Stimulated activated naive CD4-positive, alpha-beta T cell treated with Interleukin-2 at 50 U/mL for 16 hours (primary cell): ENCODE results near the gene PCP4L1.
"Not testable (repeated sequence)": the region's sequence is repeated elsewhere in the genome, so short reads cannot be mapped to it uniquely, and the experiment has no call there.

Source experiments
- DNase-seq: peaks from one replicate; lab custom pipeline; 2025; lab: John Stamatoyannopoulos, UW

The PCP4L1 gene

DNA sequence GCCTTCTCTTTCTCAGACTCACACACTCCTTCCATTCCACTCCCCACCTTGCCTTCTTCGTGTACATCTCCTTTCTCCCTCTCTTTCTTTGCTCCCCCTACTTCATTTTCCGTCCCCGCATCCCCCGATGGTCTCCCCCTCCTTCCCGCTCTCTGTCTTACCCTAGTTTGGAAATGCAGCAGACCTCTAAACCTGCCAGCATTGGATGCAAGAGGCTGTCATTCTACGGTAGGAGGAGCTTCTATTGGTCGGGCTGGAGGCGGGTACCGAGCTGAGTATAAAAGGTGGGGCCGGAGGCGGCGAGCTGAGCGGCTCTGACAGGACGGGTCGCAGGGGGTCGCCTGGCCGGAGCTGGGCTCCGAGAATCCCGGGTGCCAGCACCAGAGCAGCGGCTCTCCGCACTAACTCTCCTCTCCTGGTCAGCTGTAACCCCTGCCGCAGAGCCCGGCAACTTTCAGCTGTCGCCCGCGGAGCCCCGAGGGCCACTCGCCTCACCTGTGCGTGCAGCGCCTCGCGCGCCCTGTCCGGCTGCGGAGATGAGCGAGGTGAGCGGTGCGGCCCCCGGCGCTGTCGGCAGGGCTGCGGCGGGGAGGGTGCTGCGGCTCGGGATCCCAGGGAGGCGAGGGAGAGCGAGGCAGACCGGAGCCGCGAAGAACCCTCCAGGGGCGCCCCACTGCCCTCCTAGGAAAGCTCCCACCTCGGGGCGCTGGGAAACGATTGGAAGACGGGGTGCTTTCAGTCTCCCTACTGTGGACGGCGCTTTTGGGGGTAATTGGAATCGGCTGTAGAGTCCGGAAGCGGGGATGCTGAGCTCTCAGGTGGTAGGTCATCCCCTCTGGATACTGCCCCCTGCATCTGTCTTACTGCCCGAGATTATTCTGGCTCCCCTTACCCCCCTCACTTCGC is at the start of gene PCP4L1:
PCP4L1 (plus strand) TSS at position 307 of the 906 bp plus-strand sequence; CDS start at position 537, 230 bp downstream.
- no peak for DNase-seq

DNA sequence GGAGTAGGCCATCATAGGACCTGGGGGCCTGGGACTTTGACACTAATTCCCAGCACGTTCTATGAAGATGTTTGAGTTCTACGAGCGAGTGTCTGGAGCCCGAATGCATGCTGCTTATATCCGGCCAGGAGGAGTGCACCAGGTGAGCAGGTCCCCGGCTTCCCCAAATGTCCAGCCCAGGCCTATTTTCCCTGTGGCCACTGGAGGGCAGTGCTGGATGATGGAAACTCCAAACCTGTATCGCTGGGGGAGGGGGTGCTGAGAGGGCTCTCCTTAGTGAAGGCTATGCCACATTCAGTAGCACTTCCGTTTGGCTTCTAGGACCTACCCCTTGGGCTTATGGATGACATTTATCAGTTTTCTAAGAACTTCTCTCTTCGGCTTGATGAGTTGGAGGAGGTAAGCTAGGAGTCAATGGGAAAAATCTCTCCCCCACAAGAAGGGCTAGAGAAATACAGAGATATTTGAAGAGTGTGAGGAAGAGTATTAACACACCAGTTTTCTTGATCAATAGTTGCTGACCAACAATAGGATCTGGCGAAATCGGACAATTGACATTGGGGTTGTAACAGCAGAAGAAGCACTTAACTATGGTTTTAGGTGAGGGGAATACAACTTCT is 48.6 kb upstream of the PCP4L1 start:
- DNase-seq, result peak; percentile 59

DNA sequence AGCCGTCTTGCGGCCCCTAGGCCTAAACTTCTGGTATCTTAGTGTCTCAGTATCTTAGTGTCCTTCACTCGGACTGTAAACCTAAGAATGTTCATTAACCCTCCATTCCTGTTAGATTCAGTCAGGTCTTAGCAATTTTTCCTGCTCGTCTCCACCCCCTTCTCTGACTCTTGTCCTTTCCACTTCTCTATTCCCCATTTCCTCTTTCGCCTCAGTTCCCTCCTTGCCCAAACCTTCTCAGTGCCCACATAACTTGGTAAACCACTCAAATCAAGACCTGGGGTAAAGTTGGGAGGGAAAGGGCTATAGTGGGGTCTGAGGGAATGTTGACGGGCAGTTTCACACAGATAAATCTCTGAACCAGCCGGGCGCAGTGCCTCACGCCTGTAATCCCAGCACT is 44.2 kb upstream of the PCP4L1 start:
- DNase-seq, result no peak

DNA sequence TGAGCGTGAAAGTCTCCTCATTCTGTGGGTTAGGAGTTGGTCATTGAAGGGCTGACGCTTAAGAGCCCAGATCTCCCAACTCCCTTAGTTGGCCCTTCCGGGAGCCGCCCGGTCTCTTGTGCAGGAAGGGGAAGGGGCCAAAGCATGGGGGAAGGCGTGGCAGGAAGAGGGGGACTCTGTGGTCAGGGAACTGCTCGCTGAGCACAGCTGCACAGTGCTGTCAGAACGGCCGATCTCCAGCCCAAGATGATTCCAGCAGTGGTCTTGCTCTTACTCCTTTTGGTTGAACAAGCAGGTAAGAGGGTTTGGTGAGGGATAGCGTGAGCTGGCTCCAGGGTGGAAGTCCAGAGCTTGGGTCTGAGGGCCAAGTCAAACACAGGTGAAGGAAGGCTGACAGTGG is 43.5 kb upstream of the PCP4L1 start, which contains the start of gene FCER1G:
FCER1G (plus strand) TSS at position 220 of the 400 bp plus-strand sequence; CDS start at position 247, 27 bp downstream.
- DNase-seq, result no peak

DNA sequence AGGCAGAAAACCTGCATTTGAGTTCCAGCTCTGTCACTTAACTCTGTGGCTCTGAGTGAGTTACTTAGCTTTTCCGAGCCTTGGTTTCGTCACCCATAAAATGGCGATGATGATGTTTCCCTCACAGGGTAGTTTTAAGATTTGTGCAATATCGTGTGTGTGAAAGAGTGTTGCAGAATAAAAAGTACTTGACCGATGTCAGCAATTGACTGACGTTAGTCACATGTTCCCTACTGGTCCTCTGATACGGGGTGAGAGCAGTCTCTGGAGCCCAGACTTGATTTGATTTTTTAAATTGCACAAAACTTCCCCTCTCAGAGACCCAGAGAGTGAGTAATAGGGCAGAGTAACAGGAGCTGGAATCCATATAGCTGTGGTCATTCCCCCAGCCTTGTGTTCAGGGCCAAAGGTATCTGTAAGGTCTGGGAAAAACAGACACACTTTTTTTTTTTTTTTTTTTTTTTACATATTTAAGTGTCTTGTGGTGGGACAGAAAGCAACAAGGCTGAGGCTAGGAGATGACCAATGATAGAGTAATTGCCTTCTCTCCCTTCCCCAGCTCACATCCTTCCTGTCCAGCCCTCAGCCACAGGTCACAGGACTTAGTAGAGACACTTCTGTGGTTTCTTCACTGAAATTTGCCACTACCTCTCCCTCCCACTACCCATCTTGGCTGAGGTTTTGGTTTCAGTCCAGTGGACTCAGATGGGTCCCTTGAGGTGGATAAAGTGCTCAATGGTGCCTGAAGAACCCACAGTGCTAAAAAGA is 41.4 kb upstream of the PCP4L1 start:
- no peak for DNase-seq

DNA sequence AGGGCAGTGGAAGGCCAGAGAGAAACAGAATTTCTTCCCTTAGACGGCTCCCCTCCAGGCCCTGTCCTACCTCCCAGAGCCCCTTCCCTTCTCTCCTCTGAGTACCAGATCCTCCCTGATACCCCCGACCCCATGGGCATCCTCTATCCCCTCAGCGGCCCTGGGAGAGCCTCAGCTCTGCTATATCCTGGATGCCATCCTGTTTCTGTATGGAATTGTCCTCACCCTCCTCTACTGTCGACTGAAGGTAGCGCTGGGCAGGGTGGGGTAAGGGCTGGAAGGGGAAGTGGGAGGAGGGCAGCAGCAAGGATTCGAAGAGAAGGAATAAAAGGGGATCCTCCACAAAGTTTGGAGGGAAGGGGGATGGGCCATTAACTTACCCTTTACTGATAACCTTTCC is 40.7 kb upstream of the PCP4L1 start:
- DNase-seq, result no peak

DNA sequence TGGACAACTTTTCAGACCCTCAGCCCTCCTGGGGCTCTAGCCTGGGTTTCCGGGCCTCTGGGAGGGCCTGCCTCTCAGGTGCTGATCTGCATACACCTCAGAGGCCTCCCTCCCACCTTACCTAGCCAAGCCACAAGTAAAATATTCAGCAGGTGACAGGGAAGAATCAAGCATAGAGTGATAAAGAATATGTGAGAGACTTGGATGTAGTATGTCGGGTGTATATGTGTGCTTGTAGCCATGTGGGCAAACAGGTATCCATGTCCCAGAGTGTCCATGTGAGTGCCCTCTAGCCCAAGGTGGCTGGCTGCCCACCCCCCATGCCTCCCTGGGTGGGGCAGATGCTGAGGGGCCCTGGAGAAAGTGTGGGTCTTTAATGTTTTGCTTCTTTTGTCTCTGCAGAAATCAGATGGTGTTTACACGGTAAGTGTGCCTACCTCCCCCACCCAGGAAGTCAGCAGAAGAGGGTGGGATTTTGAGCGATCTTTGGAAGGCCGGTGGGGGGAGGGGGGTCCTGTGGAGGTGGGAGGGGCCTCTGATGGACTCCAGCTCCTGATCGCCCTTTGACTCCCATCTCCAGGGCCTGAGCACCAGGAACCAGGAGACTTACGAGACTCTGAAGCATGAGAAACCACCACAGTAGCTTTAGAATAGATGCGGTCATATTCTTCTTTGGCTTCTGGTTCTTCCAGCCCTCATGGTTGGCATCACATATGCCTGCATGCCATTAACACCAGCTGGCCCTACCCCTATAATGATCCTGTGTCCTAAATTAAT is 40.1 kb upstream of the PCP4L1 start:
- peak; percentile 43 for DNase-seq

DNA sequence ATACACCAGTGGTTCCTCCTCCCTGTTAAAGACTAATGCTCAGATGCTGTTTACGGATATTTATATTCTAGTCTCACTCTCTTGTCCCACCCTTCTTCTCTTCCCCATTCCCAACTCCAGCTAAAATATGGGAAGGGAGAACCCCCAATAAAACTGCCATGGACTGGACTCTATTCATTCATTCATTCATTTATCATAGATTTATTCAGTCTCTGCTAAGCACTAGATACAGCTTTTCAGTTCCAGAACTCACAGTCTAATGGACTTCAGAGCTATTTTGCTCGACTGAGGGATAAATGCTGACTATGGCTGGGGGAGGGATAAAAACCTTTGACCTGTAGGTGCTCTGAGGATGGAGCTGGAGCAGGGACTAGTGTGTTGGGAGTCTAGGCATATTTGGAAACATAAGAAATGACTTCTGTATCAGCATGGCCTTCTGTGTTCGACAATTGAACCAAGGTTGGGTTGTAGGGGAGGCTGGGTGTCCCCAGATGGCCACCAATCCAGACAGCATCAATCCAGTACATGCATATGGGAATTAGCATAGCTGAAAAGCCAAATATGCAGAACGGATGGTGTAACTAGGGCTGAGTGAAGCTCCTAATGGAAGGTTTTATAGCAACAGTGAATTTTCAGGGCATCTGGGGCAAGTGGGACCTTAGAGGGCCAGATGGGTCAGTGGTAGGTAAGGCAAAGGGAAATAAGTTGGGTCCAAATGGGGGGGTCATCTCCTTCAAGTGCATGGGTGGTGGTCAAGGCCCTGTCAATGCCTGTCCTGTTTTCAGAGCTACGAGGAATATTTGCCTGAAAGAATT is 39.3 kb upstream of the PCP4L1 start:
- DNase-seq, result no peak

DNA sequence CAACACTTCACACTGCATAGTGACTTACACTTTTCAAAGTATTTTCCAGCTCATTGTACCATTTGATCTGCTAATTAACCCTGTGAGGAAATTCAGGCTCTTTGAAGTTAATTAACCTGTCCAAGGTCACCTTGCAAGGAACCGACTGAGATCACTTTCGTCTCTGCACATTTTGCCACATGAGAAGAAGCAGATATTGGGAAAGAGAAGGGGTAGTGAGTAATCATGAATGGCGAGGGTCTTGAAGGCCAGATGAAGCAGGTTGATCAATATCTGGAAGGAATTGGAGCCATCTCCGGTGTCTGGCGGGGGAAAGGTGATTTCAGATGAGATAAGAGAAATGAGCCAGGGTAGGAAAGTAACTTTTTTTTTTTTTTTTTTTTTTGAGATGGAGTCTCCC is 38.5 kb upstream of the PCP4L1 start:
- DNase-seq, result no peak

DNA sequence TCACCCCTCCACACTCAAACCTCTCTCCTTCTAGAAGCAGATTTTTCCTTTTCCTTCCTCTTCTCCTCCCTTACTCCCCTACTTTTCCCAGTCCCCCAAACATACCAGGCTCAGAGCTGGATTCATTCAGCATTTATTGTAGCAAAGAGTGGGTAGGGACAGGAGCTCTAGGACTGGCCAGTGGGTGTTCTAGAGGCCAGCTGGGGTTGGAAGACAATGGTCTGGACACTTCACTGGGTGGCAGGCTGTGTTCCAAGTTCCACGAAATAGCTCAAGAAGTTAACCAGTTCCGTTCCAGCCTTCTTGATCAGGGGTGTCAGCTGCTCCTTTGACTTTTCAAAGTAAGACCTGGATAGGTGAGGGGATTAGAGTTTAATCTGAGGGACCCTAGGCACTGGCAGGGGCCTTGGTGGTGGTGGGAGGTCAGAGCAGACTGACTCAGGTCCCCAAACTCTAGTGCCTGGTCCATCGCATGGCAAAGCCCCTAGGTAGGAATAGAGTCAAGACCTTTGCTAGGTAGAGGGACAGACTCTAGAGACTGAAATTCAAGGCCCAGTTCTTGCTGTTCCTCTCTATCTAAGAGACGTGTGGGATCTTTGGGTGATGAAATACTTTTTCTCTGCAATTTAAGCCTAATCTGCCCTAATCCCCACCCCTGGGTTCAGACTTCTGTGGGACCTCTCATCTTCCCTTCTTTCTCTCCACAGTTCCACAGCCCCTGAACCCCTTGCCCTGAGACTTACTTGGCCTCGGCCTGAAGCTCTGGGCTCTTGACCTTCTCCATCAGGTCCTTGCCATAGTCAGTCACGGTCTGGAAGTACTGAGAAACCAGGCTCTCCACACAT is 36.1 kb upstream of the PCP4L1 start:
- no peak for DNase-seq

DNA sequence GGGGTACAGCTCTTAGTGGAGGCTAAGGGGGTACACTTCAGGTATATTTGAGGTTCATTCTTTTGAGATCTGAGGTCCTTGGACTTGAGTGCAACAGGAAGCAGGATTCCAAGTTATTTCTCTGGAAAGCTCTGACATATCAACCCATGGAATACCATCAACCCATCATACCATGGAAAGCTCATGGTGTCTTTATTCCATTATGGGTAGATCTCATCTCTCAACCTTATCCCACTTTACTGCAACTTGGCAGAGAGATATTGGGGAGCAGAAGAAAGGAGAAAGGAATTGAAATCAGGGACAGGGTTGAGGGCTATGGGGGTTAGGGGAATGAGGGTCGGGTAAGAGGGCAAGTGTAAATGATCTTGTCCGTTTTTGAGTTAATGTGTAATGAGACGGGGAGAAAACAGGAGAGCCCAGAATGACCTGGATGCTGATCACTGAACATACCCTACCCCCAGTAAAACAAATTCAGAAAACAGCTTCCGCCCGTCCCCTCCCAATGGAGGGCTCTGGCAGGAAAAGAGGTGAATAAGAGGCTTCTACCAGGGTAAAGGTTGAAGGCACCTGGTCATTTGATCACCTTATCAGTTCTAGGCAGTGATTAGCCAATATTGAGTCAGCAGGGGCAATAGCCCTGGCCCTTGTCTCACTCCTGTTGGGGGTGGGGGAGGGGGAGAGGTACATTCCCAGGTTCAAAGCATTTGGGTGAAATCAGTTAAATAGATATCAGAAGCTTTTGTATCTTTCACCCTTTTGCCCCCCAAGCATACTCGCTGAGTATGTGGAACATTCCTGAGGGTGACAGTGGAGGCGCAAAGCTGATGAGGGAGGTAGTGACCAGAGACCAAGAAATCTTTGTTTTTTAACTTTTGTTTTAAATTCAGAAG is 34.5 kb upstream of the PCP4L1 start:
- no peak for DNase-seq

DNA sequence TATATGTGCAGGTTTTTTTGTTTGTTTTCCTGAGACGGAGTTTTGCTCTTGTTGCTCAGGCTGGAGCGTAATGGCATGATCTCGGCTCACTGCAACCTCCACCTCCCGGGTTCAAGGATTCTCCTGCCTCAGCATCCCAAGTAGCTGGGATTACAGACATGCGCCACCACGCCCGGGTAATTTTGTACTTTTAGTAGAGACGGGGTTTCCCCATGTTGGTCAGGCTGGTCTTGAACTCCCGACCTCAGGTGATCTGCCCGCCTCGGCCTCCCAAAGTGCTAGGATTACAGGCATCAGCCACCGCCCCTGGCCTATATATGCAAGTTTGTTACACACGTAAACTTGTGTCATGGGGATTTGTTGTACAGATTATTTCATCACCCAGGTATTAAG is 33.9 kb upstream of the PCP4L1 start:
- not testable (repeated sequence) for DNase-seq

DNA sequence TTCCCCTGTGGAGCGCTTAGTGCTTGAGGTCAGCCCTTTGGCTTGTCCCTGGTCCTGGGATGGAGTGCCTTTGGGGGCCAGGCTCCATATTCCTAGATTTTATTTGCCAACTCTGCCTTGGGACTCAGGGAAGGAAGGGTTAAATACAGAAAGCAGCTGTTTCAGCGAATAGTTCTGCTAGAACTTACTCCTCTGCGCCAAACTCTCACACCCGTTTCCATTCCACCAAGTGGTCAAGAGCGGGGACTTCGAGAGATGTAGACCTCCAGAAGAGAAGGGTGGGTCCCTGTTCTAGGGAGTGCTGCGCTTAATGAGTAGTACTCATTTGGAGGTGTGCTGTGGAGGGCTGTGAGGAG is 33.4 kb upstream of the PCP4L1 start:
- DNase-seq, result no peak

DNA sequence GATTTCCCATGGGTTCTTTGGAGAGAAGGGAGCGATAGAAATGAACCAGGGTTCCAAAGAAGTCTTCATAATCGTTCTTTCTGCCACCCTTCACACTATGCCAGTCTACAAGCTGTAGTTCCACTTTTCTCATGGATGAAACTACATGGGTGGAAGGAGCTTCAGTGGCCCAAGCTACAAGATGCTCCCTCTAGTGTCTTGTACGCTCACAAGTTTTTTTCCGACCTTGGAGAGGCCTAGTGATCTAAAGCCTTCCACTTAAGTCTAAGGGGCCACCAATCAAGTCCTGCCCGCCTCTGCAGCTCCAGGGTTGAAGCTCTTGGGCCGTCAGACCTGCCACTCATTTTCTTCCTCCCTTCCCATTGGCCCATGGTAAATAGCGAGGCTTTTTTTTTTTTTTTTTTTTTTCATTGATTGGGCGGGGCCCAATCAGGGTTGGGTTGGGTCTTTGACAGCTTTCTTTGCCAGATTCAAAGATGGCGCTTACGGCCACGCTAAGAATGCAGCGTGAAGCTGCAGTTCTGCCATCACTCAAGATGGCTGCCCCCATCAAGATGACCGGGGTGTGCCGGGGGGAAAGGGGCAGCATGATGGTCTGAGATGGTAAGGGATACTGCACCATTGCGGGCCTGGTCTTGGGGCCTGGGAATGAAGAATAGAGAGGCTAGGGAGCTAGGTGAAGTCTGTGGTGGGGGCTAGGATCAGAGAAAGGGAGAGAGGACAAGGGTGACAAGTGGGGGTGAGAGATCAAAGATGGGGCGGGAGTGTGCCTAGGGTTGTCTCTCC is 32.8 kb upstream of the PCP4L1 start, which contains the start of gene TOMM40L:
TOMM40L (plus strand) TSS at position 527 of the 786 bp plus-strand sequence. CDS start 430 bp downstream, outside the sequence.
- peak; percentile 90 for DNase-seq

DNA sequence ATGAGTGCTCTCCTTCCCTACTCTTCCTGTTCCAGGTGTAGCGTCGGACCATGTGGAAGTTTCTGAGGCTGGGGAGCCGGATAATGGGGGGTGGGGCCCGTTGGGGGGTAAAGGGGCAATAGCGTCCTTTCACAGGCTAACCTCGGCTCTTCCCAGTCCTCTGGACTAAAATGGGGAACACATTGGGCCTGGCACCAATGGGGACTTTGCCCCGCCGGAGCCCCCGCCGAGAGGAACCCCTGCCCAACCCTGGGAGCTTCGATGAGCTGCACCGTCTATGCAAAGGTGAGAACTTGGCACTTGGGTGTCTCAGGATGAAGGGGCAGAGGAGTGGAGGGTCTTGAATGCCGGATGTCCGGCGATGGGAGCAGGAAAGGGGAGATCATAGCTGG is 32.2 kb upstream of the PCP4L1 start:
- no peak for DNase-seq

DNA sequence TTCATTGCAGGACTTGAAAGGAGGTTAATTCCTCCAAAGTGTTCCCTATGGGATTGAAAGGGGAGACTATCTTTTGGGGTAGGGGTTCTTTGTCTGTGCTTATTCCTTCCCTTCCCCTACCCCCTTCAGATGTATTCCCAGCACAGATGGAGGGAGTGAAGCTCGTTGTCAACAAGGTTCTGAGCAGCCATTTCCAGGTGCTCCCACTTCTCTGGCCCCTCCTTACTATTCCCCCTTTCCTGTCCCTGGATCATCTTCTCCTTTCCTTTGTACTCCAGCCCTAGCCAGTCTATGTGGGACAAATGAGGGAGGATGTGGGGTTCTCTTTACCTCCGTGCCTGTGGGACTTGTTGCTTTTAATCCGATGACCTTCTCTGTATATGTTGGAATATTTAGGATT is 31.8 kb upstream of the PCP4L1 start:
- DNase-seq, result no peak

DNA sequence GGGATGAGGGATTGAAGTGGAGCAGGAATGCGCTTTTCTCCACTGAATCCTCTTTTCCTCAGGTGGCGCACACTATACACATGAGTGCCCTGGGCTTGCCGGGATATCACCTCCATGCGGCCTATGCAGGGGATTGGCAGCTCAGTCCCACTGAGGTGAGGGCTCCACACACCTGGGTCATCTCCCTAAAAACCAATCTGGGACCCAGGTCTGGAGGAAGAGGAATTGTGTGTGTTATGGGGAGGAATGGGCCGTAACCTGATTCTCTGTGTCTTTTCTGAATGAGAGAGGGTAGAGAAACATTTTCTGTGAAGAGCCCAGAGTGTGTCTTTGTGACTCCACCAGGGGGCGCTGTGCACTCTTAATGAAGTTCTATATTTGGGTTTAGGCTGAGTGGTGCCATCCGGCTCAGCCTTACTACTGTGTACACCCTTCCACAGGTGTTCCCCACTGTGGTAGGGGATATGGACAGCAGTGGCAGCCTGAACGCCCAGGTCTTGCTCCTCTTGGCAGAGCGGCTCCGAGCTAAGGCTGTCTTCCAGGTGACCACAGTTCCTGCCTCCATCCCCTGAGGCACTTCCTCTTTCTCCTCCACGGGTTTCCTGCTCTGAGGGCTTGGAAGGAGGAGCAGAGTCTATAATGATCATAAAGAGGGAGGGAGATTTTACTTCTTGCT is 31.2 kb upstream of the PCP4L1 start:
- peak; percentile 88 for DNase-seq
